NCI-H2107 treated with DMSO at 0.1 percent for 48 hours (cell line): ENCODE measurements around the gene RPL39L.

Source experiments
- DNase-seq: peaks from one replicate; lab custom pipeline; 2025; ENCODE audit not compliant: unreplicated experiment; lab: John Stamatoyannopoulos, UW

RPL39L gene

GRCh38 chr3:187101184-187102072 lies 37.9 kb downstream of the RPL39L start:
- DNase-seq = no peak

- no peak for DNase-seq
These were observed 40.3 kb downstream of the RPL39L start for GRCh38 chr3:187098923-187099512.

- DNase-seq = no peak
These were observed 46.0 kb downstream of the RPL39L start for GRCh38 chr3:187093320-187093719.

- no peak for DNase-seq
These were observed 50.6 kb downstream of the RPL39L start for GRCh38 chr3:187088701-187089100.

- DNase-seq = no peak
These were observed 52.5 kb downstream of the RPL39L start for GRCh38 chr3:187086831-187087230.

- no peak for DNase-seq
These were observed 53.4 kb downstream of the RPL39L start for GRCh38 chr3:187085933-187086332.

GRCh38 chr3:187085021-187085666 lies 54.2 kb downstream of the RPL39L start:
- no peak for DNase-seq

- DNase-seq = no peak
These were observed 54.7 kb downstream of the RPL39L start for GRCh38 chr3:187084580-187084979.

GRCh38 chr3:187084126-187084525 lies 55.2 kb downstream of the RPL39L start:
- DNase-seq = no peak

GRCh38 chr3:187082758-187083375 lies 56.4 kb downstream of the RPL39L start:
- no peak for DNase-seq

GRCh38 chr3:187080799-187081450 lies 58.4 kb downstream of the RPL39L start:
- DNase-seq = no peak

GRCh38 chr3:187079090-187080022 lies 59.9 kb downstream of the RPL39L start:
- DNase-seq = no peak

GRCh38 chr3:187077537-187077936 lies 61.8 kb downstream of the RPL39L start:
- no peak for DNase-seq

GRCh38 chr3:187077085-187077484 lies 62.2 kb downstream of the RPL39L start:
- no peak for DNase-seq

- DNase-seq = no peak
These were observed 63.0 kb downstream of the RPL39L start for GRCh38 chr3:187076297-187076696.

- no peak for DNase-seq
These were observed 64.5 kb downstream of the RPL39L start for GRCh38 chr3:187074846-187075245.

GRCh38 chr3:187073581-187074098 lies 65.7 kb downstream of the RPL39L start:
- DNase-seq = no peak

- DNase-seq = no peak
These were observed 66.8 kb downstream of the RPL39L start for GRCh38 chr3:187072511-187072910.

- DNase-seq = no peak
These were observed 67.2 kb downstream of the RPL39L start for GRCh38 chr3:187072102-187072501.
